ENCODE data around the gene LRP2.
"Not testable (repeated sequence)": the region's sequence is repeated elsewhere in the genome, so short reads cannot be mapped to it uniquely, and the experiment has no call there.

The LRP2 gene

GRCh38 chr2:169345486-169346437, 16.6 kb downstream of the LRP2 start:
- no peak for DNase-seq

GRCh38 chr2:169344736-169345485, 17.4 kb downstream of the LRP2 start:
- no peak for DNase-seq

- no peak for DNase-seq
These were observed 19.1 kb downstream of the LRP2 start for GRCh38 chr2:169343202-169343601.

DNA sequence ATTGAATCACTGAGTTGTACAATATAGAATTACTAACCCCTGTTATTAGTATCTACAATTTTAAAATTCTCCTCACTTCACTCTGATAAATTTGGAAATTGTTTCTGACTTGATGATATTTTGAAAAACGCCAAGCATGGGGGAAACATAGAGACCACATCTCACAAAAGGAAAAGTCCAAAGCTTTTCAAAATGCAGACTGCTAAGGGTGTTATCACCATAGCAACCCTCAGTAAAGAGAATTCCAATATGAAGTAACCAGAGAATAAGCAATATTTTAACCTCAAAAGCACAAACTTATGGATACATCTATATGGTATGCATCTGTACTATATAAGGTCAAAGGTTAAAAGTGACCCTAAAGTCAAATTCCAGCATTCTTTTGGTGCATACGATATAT, 22.7 kb downstream of the LRP2 start:
- DNase-seq: no peak

DNA sequence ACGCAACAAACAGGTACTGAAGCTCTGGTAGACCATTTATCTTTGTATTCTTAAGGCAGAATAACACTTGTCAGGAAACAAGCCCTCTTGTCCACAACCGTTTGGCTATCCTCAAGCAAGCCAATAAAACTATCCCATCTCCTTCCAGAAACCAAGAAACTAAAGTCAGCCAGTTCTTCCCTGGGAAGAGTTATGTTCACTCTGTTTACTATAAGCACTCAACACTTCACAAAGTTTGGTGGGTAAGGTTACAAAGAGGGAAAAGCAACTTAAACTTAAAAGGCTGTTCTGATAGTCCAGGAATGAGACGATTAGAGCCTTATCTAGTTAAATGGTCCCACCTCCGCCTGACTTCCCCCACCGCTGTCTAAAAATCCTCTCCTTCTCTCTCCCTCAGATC, 25.6 kb downstream of the LRP2 start:
- DNase-seq: no peak

DNA sequence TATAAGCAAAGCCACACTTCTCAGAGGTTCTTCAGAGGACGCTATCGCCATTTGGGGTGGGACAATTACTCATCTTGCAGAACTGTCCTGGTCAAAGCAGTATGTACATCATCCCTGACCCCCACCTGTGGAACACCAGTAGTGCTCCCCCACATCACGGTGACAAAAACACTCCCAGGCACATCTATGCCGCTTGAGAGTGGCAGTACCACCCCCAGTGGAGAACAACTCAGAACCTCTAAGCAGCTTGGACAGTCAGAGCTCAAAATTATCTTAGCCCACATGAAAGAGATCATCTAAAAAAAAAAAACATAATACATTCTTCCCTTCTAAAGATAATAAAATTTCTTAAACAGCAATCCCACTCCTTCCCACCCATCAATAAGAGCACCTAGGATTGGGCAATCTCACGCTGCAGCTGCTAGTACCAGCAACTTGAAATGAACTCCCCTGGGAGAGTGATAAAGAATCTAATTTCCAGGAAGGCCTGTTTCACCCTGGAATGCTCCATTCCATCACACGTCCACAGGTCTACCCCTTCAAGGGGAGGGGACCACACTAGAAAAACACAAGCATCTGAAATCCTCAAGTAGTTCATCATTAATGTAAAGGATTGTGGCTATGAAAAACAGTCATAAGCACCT, 31.7 kb downstream of the LRP2 start:
- no peak for DNase-seq

- no peak for DNase-seq
These were observed 32.4 kb downstream of the LRP2 start for GRCh38 chr2:169329688-169330554.

- DNase-seq: no peak
These were observed 33.5 kb downstream of the LRP2 start for GRCh38 chr2:169328785-169329184.

DNA sequence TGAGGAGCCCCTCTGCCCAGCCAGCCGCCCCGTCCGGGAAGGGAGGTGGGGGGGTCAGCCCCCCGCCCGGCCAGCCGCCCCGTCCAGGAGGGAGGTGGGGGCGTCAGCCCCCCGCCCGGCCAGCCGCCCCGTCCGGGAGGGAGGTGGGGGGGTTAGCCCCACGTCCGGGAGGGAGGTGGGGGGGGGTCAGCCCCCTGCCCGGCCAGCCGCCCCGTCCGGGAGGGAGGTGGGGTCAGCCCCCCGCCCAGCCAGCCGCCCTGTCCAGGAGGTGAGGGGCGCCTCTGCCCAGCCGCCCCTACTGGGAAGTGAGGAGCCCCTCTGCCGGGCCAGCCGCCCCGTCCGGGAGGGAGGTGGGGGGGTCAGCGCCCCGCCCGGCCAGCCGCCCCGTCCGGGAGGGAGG, 34.5 kb downstream of the LRP2 start:
- not testable (repeated sequence) for DNase-seq

DNA sequence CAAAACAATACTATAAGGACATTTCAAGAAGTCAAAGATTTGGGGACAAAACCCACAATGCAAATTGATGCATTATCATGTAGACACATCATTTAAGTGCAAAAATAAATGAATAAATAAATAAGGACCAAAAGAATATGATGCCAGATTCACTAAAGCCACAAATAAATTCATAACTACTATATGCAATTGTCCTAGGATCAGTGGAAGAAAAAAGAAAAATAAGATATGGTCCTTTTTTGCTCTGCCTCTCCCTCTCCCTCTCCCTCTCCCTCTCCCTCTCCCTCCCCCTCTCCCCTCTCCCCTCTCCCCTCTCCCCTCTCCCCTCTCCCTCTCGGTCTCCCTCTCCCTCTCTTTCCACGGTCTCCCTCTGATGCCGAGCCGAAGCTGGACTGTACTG, 36.4 kb downstream of the LRP2 start:
- not testable (repeated sequence) for DNase-seq

DNA sequence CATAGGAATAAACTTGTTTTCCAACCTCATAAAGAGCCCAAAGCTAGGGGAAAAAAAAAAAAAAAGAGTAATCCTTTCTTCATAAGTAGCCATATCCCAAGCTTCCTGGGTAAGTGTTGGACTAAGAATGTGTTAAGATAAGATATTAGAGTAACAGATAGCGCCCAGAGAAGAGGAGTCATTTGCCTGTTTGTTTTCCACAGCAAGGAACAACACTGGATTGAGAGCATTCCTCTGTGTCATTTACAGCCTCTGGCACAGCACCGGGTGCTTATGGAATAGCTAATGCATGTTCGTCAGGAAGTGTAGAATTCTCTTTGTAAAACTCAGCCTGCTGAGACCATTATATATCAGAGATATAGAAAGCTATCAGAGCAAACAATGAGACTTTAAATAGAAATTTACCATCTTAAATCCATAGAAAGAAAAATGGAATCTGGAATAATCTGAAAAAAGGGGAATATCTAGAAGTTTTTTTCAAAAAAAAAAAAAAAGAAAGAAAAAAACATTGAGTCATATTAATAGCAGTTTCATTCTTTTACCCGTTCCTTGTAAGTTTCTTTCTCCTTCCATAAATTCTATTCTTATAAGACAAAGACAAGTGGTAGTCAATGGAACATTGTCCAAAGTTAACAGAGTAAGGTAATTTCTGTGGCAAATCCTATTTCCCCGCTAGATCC, 37.6 kb downstream of the LRP2 start:
- DNase-seq: no peak

DNA sequence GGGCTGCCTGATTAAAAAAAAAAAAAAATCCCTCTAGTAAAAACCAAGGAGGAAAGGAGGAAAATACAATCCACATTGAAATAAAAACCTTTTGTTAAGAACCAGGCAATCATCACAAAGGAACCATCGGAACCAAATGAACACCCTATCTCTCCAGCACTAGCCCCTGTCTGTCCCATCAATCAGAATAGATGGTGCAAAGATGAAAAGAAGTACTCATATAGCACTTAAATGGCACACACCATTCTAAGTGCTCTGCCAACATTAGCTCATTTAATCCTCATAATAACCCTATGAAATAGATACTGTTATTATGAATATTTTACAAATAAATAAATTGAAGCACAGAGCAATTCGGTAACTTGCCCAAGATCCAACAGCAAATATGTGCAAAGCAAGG, 38.5 kb downstream of the LRP2 start:
- DNase-seq: no peak

GRCh38 chr2:169320561-169320960, 41.8 kb downstream of the LRP2 start:
- DNase-seq: no peak

GRCh38 chr2:169315357-169315756, 47.0 kb downstream of the LRP2 start:
- DNase-seq: no peak

DNA sequence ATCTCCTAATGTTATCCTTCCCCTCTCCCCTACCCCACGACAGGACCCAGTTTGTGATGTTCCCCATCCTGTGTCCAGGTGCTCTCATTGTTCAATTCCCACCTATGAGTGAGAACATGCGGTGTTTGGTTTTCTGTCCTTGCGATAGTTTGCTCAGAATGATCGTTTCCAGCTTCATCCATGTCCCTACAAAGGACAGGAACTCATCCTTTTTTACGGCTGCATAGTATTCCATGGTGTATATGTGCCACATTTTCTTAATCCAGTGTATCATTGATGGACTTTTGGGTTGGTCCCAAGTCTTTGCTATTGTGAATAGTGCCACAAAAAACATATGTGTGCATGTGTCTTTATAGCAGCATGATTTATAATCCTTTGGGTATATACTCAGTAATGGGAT, 54.0 kb downstream of the LRP2 start:
- DNase-seq: not testable (repeated sequence)

DNA sequence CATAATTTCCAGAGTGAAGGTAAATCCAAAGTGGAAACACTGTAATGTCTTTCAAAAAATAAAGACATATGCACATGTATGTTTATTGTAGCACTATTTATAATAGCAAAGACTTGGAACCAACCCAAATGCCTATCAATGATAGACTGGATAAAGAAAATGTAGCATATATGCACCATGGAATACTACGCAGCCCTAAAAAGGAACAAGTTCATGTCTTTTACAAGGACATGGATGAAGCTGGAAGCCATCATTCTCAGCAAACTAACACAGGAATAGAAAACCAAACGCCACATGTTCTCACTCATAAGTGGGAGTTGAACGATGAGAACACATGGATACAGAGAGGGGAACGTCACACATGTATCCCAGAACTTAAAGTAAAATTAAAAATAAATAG, 57.6 kb downstream of the LRP2 start:
- DNase-seq: not testable (repeated sequence)

DNA sequence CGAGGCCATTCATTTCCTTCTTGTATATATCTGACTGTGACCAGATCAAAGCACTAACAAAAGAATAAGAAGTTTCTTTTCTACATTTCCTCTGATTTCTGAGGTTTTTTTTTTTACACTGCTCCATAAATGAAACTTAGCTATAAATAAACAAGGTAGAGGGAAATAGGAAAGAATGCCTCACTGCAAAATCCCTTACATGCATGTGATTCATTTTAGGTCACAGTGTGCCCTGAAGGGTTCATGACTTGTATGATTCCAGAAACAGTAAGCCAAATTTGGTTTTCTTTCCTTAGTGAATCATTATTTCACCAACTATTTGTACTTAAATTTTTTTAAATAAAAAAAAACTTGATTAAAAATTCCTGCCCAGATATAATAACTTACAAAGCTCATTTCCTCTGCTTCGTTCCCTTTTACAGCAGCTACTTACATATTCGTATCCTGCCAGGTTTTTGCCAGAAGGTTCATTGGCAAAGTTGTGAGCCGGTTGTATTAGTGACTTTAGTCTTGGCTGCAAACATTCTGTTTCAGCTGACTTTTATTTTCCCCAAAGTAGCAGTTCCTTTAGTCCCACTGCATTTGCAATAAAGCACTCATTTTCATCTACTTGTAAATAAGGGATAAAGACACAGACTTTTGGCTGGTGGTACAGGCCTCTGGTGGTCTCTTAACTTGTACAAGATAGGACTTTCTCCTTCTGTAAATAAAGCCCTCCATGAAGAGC, 58.6 kb downstream of the LRP2 start:
- no peak for DNase-seq

GRCh38 chr2:169302364-169302763, 60.0 kb downstream of the LRP2 start:
- DNase-seq: no peak

GRCh38 chr2:169301596-169302335, 60.6 kb downstream of the LRP2 start:
- DNase-seq: no peak

Measured in T-helper 1 cell (primary cell).